Stimulated activated naive CD8-positive, alpha-beta T cell treated with anti-CD3 and anti-CD28 coated beads, Interleukin-15, Interleukin-2, amounts not matched to agents 100 U/mL and 50 U/mL, for 24 hours (primary cell): ENCODE data around the gene ZNF148.

ENCODE experiments used
- ATAC-seq: fragments of 150-1000 bp; cut with Tn5 transposase; one replicate; pipeline ENCODE4 v1.10.0; 2021
- DNase-seq: peaks from one replicate; pipeline ENCODE4 v3.0.0; 2021

The ZNF148 gene

GRCh38 chr3:125188955-125189354, 186.2 kb downstream of the ZNF148 start:
- ATAC-seq (no peak), DNase-seq (no peak)

- ATAC-seq (no peak), DNase-seq (no peak)
Measured at GRCh38 chr3:125187599-125187910, 187.6 kb downstream of the ZNF148 start.

GRCh38 chr3:125186800-125187598, 188.1 kb downstream of the ZNF148 start:
- no peak for ATAC-seq
- DNase-seq: no peak

- ATAC-seq (no peak), DNase-seq (no peak)
Measured at GRCh38 chr3:125186261-125186787, 188.8 kb downstream of the ZNF148 start.

GRCh38 chr3:125185805-125186204, 189.3 kb downstream of the ZNF148 start:
- no peak for ATAC-seq
- DNase-seq: no peak

GRCh38 chr3:125179884-125180240, 195.3 kb downstream of the ZNF148 start:
- ATAC-seq (no peak), DNase-seq (no peak)

- ATAC-seq: no peak
Measured at GRCh38 chr3:125179143-125179883, 195.8 kb downstream of the ZNF148 start.

GRCh38 chr3:125177746-125178145, 197.4 kb downstream of the ZNF148 start:
- no peak for ATAC-seq
- DNase-seq: no peak

More at GRCh38 chr3:125179143-125179883, 195.8 kb downstream of the ZNF148 start:
- DNase-seq: no peak
